Brain microvascular endothelial cell (primary cell): Measurements from ENCODE around the gene MMP24.
A peak's percentile ranks its signal among the peaks of the same experiment; 100 is the strongest.

ENCODE experiments used
- DNase-seq: peaks from one replicate; pipeline ENCODE4 v3.0.0-alpha.2; 2020
- H3K27ac ChIP-seq: fragments of 250-450 bp; sonication (Bioruptor Pico); 2 replicates; pipeline ENCODE4 v1.5.1; 2020; ENCODE audit warnings: mild to moderate bottlenecking, moderate library complexity
- H3K27me3 ChIP-seq: fragments of 250-450 bp; sonication (Bioruptor Pico); replicated peaks from 2 replicates; pipeline ENCODE4 v1.5.1; 2020; ENCODE audit warnings: mild to moderate bottlenecking
- H3K36me3 ChIP-seq: fragments of 250-450 bp; sonication (Bioruptor Pico); replicated peaks from 2 replicates; pipeline ENCODE4 v1.5.1; 2020; ENCODE audit warnings: mild to moderate bottlenecking
- H3K4me3 ChIP-seq: 2 replicates; pipeline ENCODE4 v1.5.1; 2011; ENCODE audit warnings: low read depth, mild to moderate bottlenecking, control low read depth, low read length, moderate library complexity
- CTCF ChIP-seq: IDR thresholded peaks from 2 replicates; pipeline ENCODE4 v1.5.1; 2011; ENCODE audit warnings: low read depth, mild to moderate bottlenecking, moderate library complexity, low read length, control low read depth, inconsistent platforms; ENCODE audit errors: missing control alignments
- in situ Hi-C: cut with HindIII; loops from 2 replicates; pipeline ENCODE4 v1.10.0; 2017; ENCODE audit warnings: low sequenced_read_pairs, low pct_ligation_motif_present

The MMP24 gene

DNA sequence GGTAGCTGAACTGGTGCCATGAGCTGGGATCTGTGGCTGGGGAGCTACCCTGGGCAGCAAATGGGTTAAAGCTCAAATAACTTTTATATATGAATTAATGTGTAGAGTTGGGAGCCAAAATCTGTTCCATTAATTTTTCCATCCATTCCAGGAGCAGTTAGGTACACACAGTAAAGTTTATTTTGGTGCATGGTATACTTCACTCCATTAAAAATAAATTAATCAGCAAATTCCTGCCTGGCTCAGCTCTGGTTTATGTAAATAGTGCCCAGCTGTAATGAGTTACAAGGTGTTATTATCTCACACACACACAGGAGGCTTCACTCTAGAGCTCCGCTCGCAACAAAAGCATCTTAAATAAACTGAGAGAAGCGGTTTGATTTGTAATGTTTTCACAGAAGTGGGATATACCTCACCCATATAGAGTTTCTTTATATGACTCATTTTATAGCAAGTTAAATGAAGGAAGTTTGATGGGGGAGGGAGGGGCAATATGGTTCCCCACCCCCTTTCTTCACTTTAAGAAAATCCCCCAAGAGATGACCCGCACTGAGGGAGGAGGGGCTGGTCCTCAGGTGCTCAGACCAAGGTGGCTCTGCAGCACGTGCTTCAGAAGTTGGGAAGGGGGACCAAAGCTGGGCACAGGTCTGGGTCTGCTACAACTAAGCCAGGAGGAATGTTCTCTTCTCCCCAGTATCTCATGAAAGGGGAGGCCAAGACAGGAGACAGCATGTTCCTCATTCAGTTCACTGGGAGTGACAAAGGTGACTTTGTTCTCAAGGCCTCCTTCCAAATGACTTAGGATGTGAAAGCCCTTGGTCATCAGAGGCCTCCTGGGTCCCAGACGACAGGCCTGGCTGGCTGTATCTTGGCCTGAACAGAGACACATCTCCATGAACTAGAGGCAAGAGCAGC, 76.2 kb downstream of the MMP24 start:
- no peak for TF ChIP-seq CTCF
- Histone ChIP-seq H3K36me3 (peaks cover 3% of the 10 kb centered on the region), H3K27me3 (no peaks in the 10 kb centered on the region), H3K4me3 (no peak overlapping the region), H3K27ac (peak overlapping the region; percentile 97)
- in situ Hi-C loops, result no loop called here
- peak; percentile 45 for DNase-seq

DNA sequence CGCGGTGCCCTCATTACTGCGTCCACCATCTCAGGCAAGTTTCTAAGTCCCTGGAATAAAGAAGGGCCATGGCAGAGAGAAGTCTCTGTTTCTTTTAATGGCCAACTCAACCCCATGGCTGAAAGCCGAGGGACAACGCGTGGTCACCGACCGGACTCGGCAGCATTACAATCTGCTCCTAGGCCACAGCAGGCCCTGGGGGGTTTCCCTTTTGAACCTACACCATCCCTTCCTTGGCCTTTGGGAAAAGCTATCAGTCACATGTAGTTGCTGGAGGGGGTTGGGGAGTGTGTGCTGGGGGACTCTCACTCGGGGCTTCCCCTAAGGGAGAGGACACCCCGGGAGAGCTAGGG, 76.9 kb downstream of the MMP24 start:
- H3K36me3 ChIP-seq, result peaks cover 3% of the 10 kb centered on the region
- in situ Hi-C loops, result no loop called here
- no peak for DNase-seq
- TF ChIP-seq CTCF, result no peak
- H3K4me3 ChIP-seq, result no peak overlapping the region
- no peaks in the 10 kb centered on the region for H3K27me3 ChIP-seq
- peak overlapping the region; percentile 97 for H3K27ac ChIP-seq

DNA sequence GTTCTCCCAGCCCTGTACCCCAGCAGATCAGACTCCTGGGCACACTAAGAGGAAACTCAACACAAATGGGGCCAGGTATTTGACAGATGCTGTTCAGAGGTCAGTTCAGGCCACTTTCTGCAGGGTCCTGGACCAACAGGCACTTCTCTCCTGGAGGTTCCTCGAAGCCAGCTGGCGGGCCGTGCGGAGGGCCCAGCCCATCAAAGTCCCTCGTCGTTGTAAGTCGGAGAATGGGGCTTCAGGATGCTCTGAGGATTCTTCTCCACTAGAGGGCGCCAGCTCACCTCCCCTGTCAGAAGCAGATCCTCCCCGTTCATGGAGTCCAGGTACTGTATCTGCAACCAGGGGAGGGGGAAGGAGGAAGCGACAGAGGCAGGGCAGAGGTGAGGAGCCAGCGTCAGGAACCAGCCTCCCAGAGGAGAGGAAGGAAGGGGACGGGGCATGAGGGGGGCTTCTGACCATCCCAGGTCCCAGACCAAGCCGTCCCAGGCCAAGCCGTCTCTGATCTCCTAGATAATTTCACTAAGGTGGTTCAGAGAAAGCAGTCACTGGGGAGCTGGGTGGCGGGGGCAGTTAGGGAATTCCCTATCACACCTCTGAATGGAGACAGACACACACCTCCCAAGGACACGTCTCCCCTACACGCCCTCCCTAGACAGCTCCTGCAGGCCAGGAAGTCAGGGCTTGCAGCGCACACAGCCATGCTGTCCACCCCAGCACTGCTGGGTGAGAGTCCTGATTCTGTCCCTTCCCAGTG, 77.4 kb downstream of the MMP24 start:
- DNase-seq, result peak; percentile 90
- peak; percentile 95 for TF ChIP-seq CTCF
- in situ Hi-C loops, result no loop called here
- H3K4me3 ChIP-seq, result no peak overlapping the region
- no peaks in the 10 kb centered on the region for H3K27me3 ChIP-seq
- peaks cover 3% of the 10 kb centered on the region for H3K36me3 ChIP-seq
- H3K27ac ChIP-seq, result peak overlapping the region; percentile 97

- no peak for TF ChIP-seq CTCF
- Histone ChIP-seq H3K27me3 (no peaks in the 10 kb centered on the region), H3K27ac (peak overlapping the region; percentile 97), H3K36me3 (peaks cover 3% of the 10 kb centered on the region), H3K4me3 (no peak overlapping the region)
- DNase-seq, result no peak
- in situ Hi-C loops, result no loop called here
Observed at GRCh38 chr20:35304956-35305355, 78.5 kb downstream of the MMP24 start.

DNA sequence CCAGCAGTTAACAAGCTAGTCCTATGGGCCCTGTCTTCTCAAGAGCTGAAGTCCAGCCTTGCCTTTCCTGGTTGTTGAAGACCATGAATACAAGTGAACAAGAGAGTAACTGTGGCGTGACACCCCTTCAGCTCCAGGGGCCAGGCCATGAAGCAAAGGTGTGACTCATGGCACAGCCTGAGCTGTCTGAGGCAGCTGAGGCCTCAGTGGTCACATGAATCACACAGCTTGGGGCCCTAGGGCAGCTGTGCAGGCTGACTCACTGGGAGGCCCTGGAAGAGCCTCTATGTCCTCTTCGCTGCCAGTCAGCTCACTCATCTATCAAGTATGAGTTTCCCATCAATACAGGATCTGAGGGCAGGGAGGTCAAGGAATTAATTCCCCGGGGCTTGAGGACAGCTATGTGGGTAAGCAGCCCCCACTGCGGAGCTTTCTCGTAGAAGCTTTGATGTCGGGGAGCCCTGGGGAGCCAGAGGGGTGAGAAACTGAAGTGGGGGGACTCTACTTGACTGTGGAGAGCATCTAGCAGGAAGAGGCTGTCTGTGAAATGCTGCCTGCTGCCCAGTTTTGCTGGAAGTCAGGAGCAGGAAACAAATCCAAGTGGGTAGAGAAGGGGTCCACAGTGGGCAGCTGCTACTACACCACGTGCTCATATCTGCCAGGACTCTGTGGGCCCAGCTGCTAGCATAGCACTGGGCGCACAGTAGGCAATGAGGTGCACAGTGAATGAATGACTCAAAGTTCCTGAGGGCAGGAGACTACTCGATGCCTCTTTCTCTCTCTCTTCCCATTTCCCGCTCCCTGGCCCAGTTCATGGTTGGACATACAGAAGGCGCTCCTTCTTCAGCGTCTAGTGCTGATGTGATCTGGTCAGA, 79.4 kb downstream of the MMP24 start:
- Histone ChIP-seq H3K4me3 (no peak overlapping the region), H3K27ac (peak overlapping the region; percentile 97), H3K27me3 (no peaks in the 10 kb centered on the region), H3K36me3 (peaks cover 3% of the 10 kb centered on the region)
- in situ Hi-C loops, result no loop called here
- peak; percentile 99 for DNase-seq
- no peak for TF ChIP-seq CTCF
